HAP-1 (cell line): ENCODE measurements around the gene PNMA8C.
"Not testable (repeated sequence)": the region's sequence is repeated elsewhere in the genome, so short reads cannot be mapped to it uniquely, and the experiment has no call there.

Source experiments
- DNase-seq, 2 experiments: peaks; one replicate each; pipeline ENCODE4 v3.0.0-alpha.2; 2016 to 2020; ENCODE audit warnings: low spot score in 2 of 2
- H3K27me3 ChIP-seq: fragments of 250-450 bp; sonication (Bioruptor Pico); 2 replicates; pipeline ENCODE4 v1.5.1; 2020; ENCODE audit warnings: low read depth, mild to moderate bottlenecking, moderate library complexity
- H3K36me3 ChIP-seq: fragments of 250-450 bp; sonication (Bioruptor Pico); replicated peaks from 2 replicates; pipeline ENCODE4 v1.5.1; 2020; ENCODE audit warnings: mild to moderate bottlenecking
- H3K4me1 ChIP-seq: fragments of 250-450 bp; sonication (Bioruptor Pico); 2 replicates; pipeline ENCODE4 v1.5.1; 2020; ENCODE audit warnings: mild to moderate bottlenecking
- H3K4me3 ChIP-seq: fragments of 250-450 bp; sonication (Bioruptor Pico); 2 replicates; pipeline ENCODE4 v1.5.1; 2020; ENCODE audit warnings: mild to moderate bottlenecking, moderate library complexity
- H3K9me3 ChIP-seq: fragments of 250-450 bp; sonication (Bioruptor Pico); 2 replicates; pipeline ENCODE4 v1.5.1; 2020; ENCODE audit warnings: mild to moderate bottlenecking, moderate library complexity
- in situ Hi-C: fragments of 300-500 bp; cut with MboI; formaldehyde crosslinking; loops from 3 replicates; pipeline ENCODE4 v1.14.3; 2020; ENCODE audit warnings: low sequenced_read_pairs, inconsistent platforms, mixed read lengths

PNMA8C gene

DNA sequence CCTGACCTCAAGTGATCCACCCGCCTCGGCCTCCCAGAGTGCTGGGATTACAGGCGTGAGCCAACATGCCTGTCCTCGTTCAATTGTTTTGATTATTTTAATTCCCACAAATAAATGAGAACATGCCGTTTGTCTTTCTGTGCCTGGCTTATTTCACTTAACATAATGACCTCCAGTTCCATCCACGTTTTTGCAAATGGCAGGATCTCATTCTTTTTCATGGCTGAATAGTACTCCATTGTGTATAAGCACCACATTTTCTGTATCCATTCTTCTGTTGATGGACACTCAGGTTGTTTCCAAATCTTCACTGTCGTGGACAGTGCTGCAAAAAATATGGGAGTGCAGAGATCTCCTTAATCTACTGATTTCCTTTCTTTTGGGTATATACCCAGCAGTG, 4.7 kb upstream of the PNMA8C start:
- H3K36me3 ChIP-seq, in situ Hi-C loops, H3K9me3 ChIP-seq, H3K4me3 ChIP-seq, DNase-seq, H3K4me1 ChIP-seq, H3K27me3 ChIP-seq: not testable (repeated sequence)

DNA sequence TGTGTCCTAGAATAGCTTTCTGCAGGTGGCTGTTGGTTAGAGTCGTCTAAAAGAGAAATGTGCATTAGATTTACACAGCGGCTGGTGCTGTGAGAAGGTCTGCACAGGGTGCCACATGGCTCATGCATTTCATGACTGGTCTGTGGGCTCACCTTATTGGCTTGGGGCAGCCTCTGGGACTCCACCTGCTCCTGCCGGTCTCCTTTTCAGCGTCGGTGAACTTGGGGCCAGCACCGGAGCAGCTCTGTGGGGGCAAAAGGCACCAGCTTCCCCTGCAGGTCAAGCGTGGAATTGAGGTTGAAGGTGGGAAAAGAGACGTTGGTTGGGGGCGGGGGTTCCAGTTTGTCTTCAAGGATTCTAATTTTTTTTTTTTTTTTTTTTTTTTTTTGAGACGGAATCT, 3.1 kb upstream of the PNMA8C start:
- peak in 1 of 2 experiments; percentile 54 for DNase-seq
- Histone ChIP-seq H3K36me3 (no peaks in the 10 kb centered on the region), H3K9me3 (no peaks in the 10 kb centered on the region), H3K4me1 (no peaks in the 10 kb centered on the region), H3K27me3 (no peaks in the 10 kb centered on the region; the same call in 1 of the 2 replicates), H3K4me3 (no peak overlapping the region)
- in situ Hi-C loops: no loop called here

- peaks cover 5% of the 10 kb centered on the region; the same call in 1 of the 2 replicates for H3K4me1 ChIP-seq
- DNase-seq: no peak
- in situ Hi-C loops: no loop called here
- no peaks in the 10 kb centered on the region for H3K9me3 ChIP-seq
- no peak overlapping the region for H3K4me3 ChIP-seq
- H3K27me3 ChIP-seq: no peaks in the 10 kb centered on the region; the same call in 1 of the 2 replicates
- H3K36me3 ChIP-seq: no peaks in the 10 kb centered on the region
Observed at GRCh38 chr19:46429999-46430398, 1.3 kb upstream of the PNMA8C start.

- no peak for DNase-seq
- in situ Hi-C loops: no loop called here
- Histone ChIP-seq H3K9me3 (no peaks in the 10 kb centered on the region), H3K36me3 (no peaks in the 10 kb centered on the region), H3K4me3 (no peak overlapping the region), H3K4me1 (peaks cover 5% of the 10 kb centered on the region; the same call in 1 of the 2 replicates), H3K27me3 (no peaks in the 10 kb centered on the region)
Observed at GRCh38 chr19:46427518-46428045, 1.2 kb downstream of the PNMA8C start.

DNA sequence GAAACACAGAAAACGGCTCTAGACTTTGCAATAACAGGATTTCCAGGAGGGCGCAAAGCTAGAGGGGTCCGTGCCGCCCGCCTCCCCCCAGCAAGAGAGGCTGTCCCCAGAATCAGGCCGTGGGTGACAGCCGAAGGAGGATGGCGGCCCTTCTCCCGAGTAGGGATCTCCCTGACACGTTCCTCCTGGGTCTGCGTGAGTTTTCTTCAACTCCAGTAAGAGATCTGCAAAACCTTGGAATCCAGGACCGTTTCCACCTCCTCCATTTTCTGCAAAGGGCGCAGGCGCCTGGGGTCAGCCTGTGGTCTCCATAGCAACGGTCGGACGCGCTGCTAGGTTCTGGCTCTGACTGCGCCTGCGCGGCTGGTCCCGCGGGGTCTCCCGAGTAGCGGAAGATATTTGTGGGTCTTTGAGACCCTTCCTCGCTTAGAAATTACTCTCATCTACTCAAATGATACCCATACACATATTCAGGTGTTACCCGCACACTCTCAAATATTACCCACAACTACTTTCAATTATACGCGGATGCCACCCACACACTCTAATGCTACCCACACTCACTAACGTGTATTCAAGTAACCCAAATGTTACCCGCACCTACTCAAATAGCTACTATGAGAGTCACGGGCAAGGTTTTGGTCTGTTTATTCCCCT, 2.1 kb downstream of the PNMA8C start:
- Histone ChIP-seq H3K27me3 (no peaks in the 10 kb centered on the region), H3K4me1 (peaks cover 5% of the 10 kb centered on the region; the same call in 1 of the 2 replicates), H3K9me3 (no peaks in the 10 kb centered on the region), H3K4me3 (peak overlapping the region; percentile 36), H3K36me3 (no peaks in the 10 kb centered on the region)
- in situ Hi-C loops: no loop called here
- peak; percentile 78 to 92 for DNase-seq

DNA sequence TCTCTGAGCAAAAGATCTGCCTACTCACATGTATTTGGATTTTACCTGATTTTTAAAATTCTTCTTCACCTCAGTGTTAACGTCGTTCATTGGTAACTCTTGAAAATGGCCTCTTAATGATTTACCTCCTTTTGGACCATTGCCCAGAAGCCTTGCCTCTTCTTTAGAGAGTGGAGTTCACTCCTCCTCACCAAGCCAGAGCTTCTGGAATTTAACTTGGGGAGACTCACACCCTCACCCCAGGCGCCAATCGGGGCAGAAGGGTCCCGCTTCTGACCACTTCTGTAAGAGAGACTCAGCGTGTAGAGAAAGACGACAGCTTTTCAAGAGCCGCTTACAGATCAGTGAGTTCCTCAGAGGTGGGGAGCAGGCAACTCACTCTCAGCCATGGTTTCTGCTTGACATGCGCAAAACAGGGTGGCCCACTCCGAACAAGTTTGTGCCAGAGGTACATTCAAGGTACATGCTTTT, 2.7 kb downstream of the PNMA8C start:
- no peak for DNase-seq
- Histone ChIP-seq H3K9me3 (no peaks in the 10 kb centered on the region), H3K4me3 (peak overlapping the region; percentile 36), H3K4me1 (peaks cover 5% of the 10 kb centered on the region; the same call in 1 of the 2 replicates), H3K27me3 (no peaks in the 10 kb centered on the region), H3K36me3 (no peaks in the 10 kb centered on the region)
- in situ Hi-C loops: no loop called here

GRCh38 chr19:46423188-46423587, 5.5 kb downstream of the PNMA8C start:
- H3K36me3 ChIP-seq: no peaks in the 10 kb centered on the region
- no peak overlapping the region for H3K4me3 ChIP-seq
- in situ Hi-C loops: no loop called here
- H3K4me1 ChIP-seq: peaks cover 5% of the 10 kb centered on the region; the same call in 1 of the 2 replicates
- DNase-seq: no peak
- H3K27me3 ChIP-seq: no peaks in the 10 kb centered on the region
- H3K9me3 ChIP-seq: no peaks in the 10 kb centered on the region

DNA sequence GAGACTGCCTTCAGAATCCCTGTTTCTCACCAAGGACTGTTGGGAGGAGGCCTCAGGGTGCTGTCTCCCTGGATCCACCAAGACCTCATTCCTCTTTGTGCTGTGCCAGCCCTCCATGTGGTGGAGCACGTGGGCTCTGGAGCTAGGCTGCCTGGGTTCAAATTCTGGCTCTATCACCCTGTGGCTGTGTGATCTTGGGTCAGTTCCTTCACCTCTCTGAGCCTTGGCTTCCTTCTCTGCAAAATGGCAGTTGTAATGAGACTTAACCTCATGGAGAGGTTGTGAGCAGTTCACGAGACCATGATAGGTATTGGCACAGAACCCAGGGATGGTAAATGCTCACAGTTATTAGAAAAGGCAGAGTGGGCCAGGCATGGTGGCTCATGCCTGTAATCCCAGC, 6.4 kb downstream of the PNMA8C start:
- Histone ChIP-seq H3K9me3 (no peaks in the 10 kb centered on the region), H3K36me3 (no peaks in the 10 kb centered on the region), H3K4me1 (peaks cover 5% of the 10 kb centered on the region; the same call in 1 of the 2 replicates), H3K4me3 (no peak overlapping the region), H3K27me3 (no peaks in the 10 kb centered on the region)
- DNase-seq: no peak
- in situ Hi-C loops: no loop called here

DNA sequence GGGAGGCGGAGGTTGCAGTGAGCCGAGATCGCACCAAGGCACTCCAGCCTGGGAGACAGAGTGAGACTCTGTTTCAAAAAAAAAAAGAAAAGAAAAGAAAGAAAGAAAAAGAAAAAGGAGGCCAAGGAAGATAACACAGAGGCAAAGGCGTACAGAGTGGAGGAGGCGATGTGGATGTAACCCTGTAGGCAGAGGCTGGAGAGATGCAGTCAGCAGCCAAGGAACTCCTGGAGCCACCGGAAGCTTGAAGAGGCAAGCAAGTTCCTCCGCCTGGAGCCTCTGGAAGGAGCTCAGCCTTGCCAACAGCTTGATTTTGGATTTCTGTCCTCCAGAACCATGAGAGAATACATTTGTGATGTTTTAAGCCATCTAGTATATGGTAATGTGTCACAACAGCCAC, 8.7 kb downstream of the PNMA8C start:
- in situ Hi-C loops: no loop called here
- no peaks in the 10 kb centered on the region for H3K27me3 ChIP-seq
- H3K36me3 ChIP-seq: no peaks in the 10 kb centered on the region
- peaks cover 12% of the 10 kb centered on the region for H3K4me1 ChIP-seq
- DNase-seq: no peak
- no peak overlapping the region for H3K4me3 ChIP-seq
- no peaks in the 10 kb centered on the region for H3K9me3 ChIP-seq

GRCh38 chr19:46415804-46416709, 12.7 kb downstream of the PNMA8C start:
- H3K27me3 ChIP-seq, H3K36me3 ChIP-seq, H3K9me3 ChIP-seq, in situ Hi-C loops: not testable (repeated sequence)
- H3K4me1 ChIP-seq: peaks cover 12% of the 10 kb centered on the region
- peak; percentile 92 to 99 for DNase-seq
- H3K4me3 ChIP-seq: peak overlapping the region; percentile 21

DNA sequence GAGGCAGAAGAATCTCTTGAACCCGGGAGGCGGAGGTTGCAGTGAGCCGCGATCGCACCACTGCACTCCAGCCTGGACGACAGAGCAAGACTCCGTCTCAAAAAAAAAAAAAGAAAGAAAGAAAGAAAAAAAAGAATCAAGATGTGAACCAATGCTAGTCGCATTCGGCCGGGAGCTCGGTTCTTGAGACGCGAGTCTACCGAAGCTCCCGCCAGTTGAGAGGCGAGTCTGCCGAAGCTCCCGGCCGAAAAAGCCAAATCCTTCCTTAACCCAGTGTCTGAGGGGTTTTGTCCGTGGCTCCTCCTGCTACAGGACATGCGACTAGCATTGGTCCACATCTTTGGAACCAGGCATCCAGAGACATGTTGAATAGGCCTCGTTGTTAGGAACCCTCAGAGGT, 13.8 kb downstream of the PNMA8C start:
- H3K4me3 ChIP-seq, in situ Hi-C loops, H3K9me3 ChIP-seq, H3K36me3 ChIP-seq, H3K27me3 ChIP-seq, DNase-seq: not testable (repeated sequence)
- peaks cover 12% of the 10 kb centered on the region for H3K4me1 ChIP-seq

- in situ Hi-C loops: no loop called here
- no peak for DNase-seq
Observed at GRCh38 chr19:46413262-46414031, 15.3 kb downstream of the PNMA8C start, which contains the start of gene CCDC8. Gene CCDC8, minus strand, starts transcription at chr19:46413564. Its CDS starts 754 bp downstream, at chr19:46412810.

GRCh38 chr19:46412650-46413261, 16.0 kb downstream of the PNMA8C start:
- Histone ChIP-seq H3K4me3 (no peak overlapping the region), H3K36me3 (no peaks in the 10 kb centered on the region), H3K27me3 (no peaks in the 10 kb centered on the region), H3K9me3 (no peaks in the 10 kb centered on the region), H3K4me1 (peaks cover 12% of the 10 kb centered on the region)
- in situ Hi-C loops: no loop called here
- no peak for DNase-seq

More at GRCh38 chr19:46413262-46414031, 15.3 kb downstream of the PNMA8C start, which contains the start of gene CCDC8:
- Histone ChIP-seq H3K4me1 (peaks cover 12% of the 10 kb centered on the region), H3K9me3 (no peaks in the 10 kb centered on the region), H3K27me3 (no peaks in the 10 kb centered on the region), H3K36me3 (no peaks in the 10 kb centered on the region), H3K4me3 (no peak within 1 kb of the TSS)
